Bronchial epithelial cell (primary cell): Measurements from ENCODE around the gene RHOD. TPM values are rescaled to one million over a fixed set of nuclear protein-coding genes. Genes with fewer than 3 reads are reported as not detected.

Experiments
- DNase-seq: peaks from one replicate; pipeline ENCODE4 v3.0.0-alpha.2; 2010; ENCODE audit warnings: low read depth
- FAIRE-seq: peaks from 2 replicates; lab custom pipeline; 2011; peaks lifted over from hg19 to GRCh38; lab: Jason Lieb, UNC
- H3K27me3 ChIP-seq: 2 replicates; pipeline ENCODE4 v1.5.1; 2011; ENCODE audit warnings: low read length; ENCODE audit not compliant: control insufficient read depth, insufficient read depth
- H3K36me3 ChIP-seq: 2 replicates; pipeline ENCODE4 v1.5.1; 2011; ENCODE audit warnings: low read length; ENCODE audit not compliant: control insufficient read depth, insufficient read depth
- H3K4me3 ChIP-seq: 2 replicates; pipeline ENCODE4 v1.5.1; 2011; ENCODE audit warnings: mild to moderate bottlenecking, low read depth, low read length, control low read depth
- total RNA-seq: library from RNA; depleted of rRNA; stranded (reverse); fragments of >200 nt; gene quantifications from 2 replicates; pipeline ENCODE4 v1.2.1, GENCODE V29; 2014
- TF ChIP-seq, protein P1 (sequence below): IDR thresholded peaks from 2 replicates; pipeline ENCODE4 v1.5.1; 2011; ENCODE audit warnings: mild to moderate bottlenecking, moderate library complexity, low read length, control low read depth, inconsistent platforms; ENCODE audit not compliant: insufficient read depth, severe bottlenecking

RHOD gene
- total RNA-seq, 1 donor from 2014 or later, result 222 TPM

DNA sequence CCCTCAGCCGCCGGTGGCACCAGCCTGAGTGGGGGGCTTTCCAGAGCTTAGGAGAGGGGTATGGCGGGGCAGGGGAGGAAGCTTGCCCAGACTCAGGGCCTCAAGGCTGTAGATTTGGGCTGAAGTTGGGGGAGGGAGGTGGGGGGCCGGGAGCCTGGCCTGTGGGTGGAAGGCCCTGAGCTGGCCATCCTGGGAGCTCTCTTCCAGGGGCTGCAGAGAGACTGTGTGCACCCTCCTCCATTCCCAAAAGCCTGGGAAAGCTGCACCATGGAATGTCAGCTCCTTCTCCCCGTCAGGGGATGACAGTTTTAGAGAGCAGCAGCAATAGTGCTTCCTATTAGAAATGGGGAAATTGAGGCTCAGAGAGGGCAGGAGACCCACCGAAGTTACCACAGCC, 32.7 kb upstream of the RHOD start:
- DNase-seq (no peak), FAIRE-seq (no peak)
- Histone ChIP-seq H3K27me3 (no peaks in the 10 kb centered on the region), H3K4me3 (peak overlapping the region; percentile 46), H3K36me3 (no peaks in the 10 kb centered on the region)
- TF ChIP-seq, protein P1, sequence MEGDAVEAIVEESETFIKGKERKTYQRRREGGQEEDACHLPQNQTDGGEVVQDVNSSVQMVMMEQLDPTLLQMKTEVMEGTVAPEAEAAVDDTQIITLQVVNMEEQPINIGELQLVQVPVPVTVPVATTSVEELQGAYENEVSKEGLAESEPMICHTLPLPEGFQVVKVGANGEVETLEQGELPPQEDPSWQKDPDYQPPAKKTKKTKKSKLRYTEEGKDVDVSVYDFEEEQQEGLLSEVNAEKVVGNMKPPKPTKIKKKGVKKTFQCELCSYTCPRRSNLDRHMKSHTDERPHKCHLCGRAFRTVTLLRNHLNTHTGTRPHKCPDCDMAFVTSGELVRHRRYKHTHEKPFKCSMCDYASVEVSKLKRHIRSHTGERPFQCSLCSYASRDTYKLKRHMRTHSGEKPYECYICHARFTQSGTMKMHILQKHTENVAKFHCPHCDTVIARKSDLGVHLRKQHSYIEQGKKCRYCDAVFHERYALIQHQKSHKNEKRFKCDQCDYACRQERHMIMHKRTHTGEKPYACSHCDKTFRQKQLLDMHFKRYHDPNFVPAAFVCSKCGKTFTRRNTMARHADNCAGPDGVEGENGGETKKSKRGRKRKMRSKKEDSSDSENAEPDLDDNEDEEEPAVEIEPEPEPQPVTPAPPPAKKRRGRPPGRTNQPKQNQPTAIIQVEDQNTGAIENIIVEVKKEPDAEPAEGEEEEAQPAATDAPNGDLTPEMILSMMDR, result no peak

DNA sequence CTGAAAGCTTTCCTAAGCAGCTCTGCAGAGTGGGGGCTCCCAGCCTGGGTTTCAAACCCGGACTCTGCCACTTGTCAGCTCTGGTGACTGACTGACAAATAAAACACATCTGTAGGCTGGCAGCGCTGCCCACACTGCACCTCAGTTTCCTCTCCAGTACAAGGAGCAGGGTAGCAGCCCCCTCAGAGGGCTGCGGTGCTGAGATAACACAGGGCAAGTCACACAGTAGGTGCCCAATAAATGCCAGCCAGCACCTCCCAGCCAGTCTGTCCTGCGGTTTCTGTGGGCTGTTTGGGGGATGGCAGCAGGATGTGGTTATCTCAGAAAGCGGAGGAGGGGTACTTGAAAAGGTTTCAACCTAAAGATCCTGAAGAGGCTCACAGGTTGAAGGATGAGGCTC, 32.2 kb upstream of the RHOD start:
- no peak for FAIRE-seq
- Histone ChIP-seq H3K4me3 (no peak overlapping the region), H3K27me3 (no peaks in the 10 kb centered on the region), H3K36me3 (no peaks in the 10 kb centered on the region)
- TF ChIP-seq, protein P1, result no peak
- DNase-seq, result peak; percentile 21

DNA sequence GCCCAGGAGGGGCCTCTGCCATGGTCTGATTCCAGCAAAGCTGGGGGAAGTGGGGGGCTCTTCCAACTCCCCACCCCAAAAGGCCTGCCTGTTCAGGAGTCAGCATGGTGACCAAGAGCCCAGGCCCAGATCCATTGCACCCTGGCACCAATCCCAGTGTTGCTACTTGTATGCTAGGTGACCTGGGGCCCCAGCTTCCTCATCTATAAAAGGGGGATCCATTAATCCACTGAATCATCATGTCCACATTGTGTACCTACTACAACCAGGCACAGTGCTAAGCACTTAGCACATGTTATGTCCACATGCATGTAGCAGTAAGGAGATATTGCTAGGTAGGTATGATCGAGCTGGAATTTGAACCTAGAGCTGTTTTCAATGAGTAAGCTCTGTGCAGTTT, 31.7 kb upstream of the RHOD start:
- FAIRE-seq (no peak), DNase-seq (peak; percentile 12)
- no peak overlapping the region for H3K4me3 ChIP-seq
- TF ChIP-seq, protein P1, result no peak
- no peaks in the 10 kb centered on the region for H3K36me3 ChIP-seq
- no peaks in the 10 kb centered on the region for H3K27me3 ChIP-seq

- TF ChIP-seq, protein P1, result no peak
- no peaks in the 10 kb centered on the region for H3K36me3 ChIP-seq
- H3K4me3 ChIP-seq, result no peak overlapping the region
- DNase-seq (no peak), FAIRE-seq (no peak)
- H3K27me3 ChIP-seq, result no peaks in the 10 kb centered on the region
Observed at GRCh38 chr11:67025750-67026149, 30.9 kb upstream of the RHOD start.

- TF ChIP-seq, protein P1, result no peak
- FAIRE-seq, result no peak
Observed at GRCh38 chr11:67026941-67027340, 29.7 kb upstream of the RHOD start.

DNA sequence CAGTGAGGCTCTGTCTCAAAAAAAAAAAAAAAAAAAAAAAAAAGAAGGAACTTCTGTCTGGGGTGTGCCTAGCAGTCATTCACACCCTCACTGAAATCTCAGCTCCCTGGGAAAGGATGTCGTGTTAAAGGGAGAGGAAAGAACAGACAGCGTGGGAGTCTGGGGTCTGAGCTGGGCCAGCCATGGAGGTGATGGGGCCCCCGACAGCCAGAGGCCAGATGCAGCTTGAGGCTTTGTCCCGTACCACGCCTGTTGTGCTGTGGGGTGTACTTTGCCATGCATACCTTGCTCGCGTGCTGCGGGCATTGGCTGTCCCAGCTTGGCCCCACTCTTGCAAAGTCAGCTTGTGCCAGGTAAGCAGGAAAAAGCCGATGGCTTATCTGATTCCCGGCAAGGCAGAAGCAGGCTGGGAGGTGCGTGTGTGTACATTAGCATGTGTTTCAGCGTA, 29.1 kb upstream of the RHOD start:
- TF ChIP-seq, protein P1, result no peak
- FAIRE-seq (no peak), DNase-seq (peak; percentile 23)
- Histone ChIP-seq H3K27me3 (no peaks in the 10 kb centered on the region), H3K36me3 (no peaks in the 10 kb centered on the region), H3K4me3 (no peak overlapping the region)

More at GRCh38 chr11:67026941-67027340, 29.7 kb upstream of the RHOD start:
- no peak for DNase-seq
- Histone ChIP-seq H3K27me3 (no peaks in the 10 kb centered on the region), H3K4me3 (no peak overlapping the region), H3K36me3 (no peaks in the 10 kb centered on the region)
